ENCODE results near the gene SYT14. TPM values are rescaled to one million over a fixed set of nuclear protein-coding genes. Genes with fewer than 3 reads are reported as not detected.

SYT14 gene
- total RNA-seq, 4 donors from 2014 or later: not detected

DNA sequence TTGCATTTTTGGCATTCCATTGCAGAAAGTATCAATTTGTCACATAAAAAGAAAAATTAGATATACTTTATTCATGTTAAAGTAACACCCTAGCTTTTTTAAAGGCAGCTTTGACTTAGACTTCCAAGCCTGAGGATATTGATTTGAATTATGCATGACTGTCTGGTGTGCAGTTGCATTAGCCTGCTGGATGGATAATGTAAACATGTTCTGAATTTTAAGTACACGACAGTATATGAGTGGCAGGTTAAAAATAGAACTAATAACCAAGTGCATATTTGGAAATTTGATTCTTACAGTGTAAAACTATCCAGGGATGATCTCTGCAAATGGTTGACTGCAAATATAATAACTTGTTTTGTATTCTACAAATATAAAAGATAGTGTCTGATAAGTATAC is 124.0 kb downstream of the SYT14 start:
- TF ChIP-seq CTCF (IDR thresholded peaks at IDR 0.05): no peak
- DNase-seq (ENCODE audit: low spot score) (no peak), ATAC-seq (ENCODE audit: low FRiP score) (no peak)

DNA sequence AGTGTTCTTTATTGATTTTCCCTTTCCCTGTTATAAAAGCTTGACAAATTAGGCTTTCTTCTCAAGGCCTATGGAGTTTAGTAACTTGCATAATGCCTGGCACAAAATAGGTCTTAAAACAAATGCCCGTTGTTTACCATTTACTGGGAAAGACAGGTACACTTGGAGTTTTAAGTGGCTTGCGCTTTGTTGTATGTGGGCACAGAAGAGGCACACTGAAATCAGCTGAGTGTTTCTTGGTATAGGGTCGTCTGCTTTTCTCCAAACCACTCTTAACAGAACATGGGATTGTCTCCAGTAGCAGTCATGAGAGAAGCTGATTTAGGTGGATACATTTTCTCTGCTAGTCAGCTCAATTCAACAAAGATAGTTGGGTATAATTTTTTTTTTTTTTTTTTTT is 132.5 kb downstream of the SYT14 start:
- no peak for TF ChIP-seq CTCF (IDR thresholded peaks at IDR 0.05)
- DNase-seq (ENCODE audit: low spot score) (no peak), ATAC-seq (ENCODE audit: low FRiP score) (no peak)

DNA sequence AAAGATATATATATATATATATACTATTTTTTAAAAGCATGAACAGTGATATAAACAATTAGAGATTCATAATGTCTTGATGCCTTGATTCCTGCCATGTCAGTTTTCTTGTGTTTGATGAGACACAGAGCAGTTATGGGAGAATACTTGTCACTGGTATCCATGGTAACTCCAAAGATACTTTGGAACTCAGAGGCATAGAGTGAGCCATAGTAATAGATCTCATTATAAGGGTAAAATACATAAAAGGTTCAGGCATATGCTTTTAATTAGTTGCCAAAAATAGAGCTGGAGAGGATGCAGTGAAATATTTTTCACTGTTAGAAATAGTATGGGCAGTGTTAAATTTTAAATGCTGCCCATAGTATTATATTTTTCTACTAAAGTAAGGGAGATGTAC is 134.1 kb downstream of the SYT14 start:
- no peak for TF ChIP-seq CTCF (IDR thresholded peaks at IDR 0.05)
- ATAC-seq (ENCODE audit: low FRiP score): no peak
- DNase-seq (ENCODE audit: low spot score): no peak

GRCh38 chr1:210072896-210073504 is 135.0 kb downstream of the SYT14 start:
- no peak for TF ChIP-seq CTCF (IDR thresholded peaks at IDR 0.05)
- ATAC-seq (ENCODE audit: low FRiP score): no peak
- DNase-seq (ENCODE audit: low spot score): no peak

DNA sequence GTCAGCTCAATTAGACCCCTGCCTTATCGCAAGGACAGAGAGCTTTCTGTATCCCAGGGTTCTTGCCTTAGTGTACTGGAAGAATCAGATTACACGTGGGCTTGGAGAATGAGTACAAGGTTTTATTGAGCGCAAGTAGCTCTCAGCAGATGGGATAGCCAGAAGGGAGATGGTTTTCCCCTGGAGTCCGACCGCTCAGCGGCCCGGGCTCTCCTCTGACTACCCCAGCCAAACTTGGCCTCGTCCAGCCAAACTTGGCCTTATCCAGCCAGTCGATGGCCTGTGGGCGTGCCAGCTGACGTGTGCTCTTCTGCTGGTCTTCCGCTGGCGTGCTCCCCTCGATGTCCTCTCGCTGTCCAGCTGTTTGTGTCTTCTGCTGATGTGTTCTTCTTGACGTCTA is 136.9 kb downstream of the SYT14 start:
- TF ChIP-seq CTCF (IDR thresholded peaks at IDR 0.05): no peak
- DNase-seq (ENCODE audit: low spot score) (no peak), ATAC-seq (ENCODE audit: low FRiP score) (no peak)

DNA sequence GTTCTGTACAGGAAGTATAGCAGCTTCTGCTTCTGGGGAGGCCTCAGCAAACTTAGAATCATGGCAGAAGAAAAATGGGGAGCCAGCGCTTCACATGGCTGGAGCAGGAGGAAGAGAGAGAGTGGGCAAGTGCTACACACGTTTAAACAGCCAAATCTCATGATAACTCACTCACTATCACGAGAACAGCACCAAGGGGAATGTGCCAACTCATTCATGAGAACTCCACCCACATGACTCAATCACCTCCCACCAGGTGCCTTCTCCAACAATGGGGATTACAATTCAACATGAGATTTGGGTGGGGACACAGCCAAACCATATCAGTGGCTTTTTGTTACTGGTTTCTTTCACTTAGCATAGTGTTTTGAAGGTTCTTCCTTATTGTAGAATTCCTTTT is 138.6 kb downstream of the SYT14 start:
- DNase-seq (ENCODE audit: low spot score) (no peak), ATAC-seq (ENCODE audit: low FRiP score) (no peak)
- no peak for TF ChIP-seq CTCF (IDR thresholded peaks at IDR 0.05)

GRCh38 chr1:210081494-210081893 is 143.5 kb downstream of the SYT14 start:
- DNase-seq (ENCODE audit: low spot score): no peak
- ATAC-seq (ENCODE audit: low FRiP score): no peak
- TF ChIP-seq CTCF (IDR thresholded peaks at IDR 0.05): no peak
